GM21576 (cell line): ENCODE data around the gene GALC.

Source experiments
- ATAC-seq: cut with Tn5 transposase; IDR thresholded peaks from one replicate; pipeline ENCODE4 v1.9.1; 2021; ENCODE audit warnings: mild to moderate bottlenecking, moderate library complexity; ENCODE audit not compliant: unreplicated experiment

The GALC gene

DNA sequence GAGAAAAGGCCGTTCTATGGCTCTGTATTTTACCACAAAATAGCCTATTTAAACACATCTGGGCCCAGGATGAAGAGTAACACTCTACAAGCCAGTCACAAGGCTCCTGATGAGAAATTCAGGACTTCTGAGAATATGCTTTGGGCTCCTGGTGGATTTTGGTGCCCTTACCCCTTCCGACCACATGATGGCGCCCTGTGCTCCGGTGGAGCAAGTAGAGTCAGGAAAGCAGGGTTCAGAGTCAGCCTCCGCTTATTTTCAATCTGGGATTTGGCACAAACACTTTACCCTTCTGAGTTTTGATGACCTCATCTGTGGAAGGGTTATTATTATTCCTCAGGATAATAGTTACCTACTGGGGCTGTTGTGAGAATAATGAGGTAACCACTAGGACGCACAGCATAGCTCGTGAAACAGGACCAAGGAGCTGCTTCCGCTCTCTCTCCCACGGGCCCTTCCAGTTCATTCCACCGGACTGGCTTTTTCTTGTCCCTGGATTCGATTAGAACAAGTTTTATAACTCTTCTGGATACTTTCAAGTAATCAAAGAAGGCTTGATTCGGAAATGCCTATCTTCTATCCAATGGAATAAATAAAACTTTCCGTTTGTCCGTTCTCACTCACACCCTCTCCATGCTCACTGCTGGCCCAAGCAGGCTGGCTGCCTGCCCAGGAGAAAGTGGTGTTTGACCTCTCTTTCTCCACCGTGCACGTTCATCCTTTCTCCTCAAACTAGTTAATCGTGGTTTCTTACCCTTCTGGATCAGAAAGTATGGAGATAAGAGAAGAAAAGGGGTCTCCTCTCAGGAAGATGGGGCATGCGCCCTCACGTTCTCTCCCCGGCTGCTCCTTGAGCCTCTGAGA lies 104.6 kb downstream of the GALC start:
- peak; percentile 68 for ATAC-seq

DNA sequence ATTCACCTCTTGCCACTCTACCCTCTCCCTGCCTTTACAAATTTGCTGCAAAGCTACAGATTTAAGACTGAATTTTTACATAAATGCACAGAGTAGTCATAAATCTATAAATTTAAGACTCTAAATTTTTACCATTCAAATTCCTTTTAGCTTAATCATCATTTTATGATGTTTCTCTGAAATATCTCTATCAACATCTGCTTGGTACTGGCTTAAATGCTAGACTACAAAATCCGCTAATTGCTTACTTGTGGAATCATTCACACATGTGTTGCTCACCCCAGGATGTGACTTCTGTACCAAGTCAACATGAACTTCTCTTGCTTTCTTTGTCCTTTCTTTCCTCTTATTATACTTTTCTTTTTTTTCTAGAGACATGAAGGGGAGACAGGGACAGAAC lies 109.2 kb downstream of the GALC start:
- no peak for ATAC-seq
